GM21576 (cell line): ENCODE measurements around the gene CUX1.
"Not testable (repeated sequence)": the region's sequence is repeated elsewhere in the genome, so short reads cannot be mapped to it uniquely, and the experiment has no call there.

Experiments used
- ATAC-seq: cut with Tn5 transposase; IDR thresholded peaks from one replicate; pipeline ENCODE4 v1.9.1; 2021; ENCODE audit warnings: mild to moderate bottlenecking, moderate library complexity; ENCODE audit not compliant: unreplicated experiment

CUX1 gene

DNA sequence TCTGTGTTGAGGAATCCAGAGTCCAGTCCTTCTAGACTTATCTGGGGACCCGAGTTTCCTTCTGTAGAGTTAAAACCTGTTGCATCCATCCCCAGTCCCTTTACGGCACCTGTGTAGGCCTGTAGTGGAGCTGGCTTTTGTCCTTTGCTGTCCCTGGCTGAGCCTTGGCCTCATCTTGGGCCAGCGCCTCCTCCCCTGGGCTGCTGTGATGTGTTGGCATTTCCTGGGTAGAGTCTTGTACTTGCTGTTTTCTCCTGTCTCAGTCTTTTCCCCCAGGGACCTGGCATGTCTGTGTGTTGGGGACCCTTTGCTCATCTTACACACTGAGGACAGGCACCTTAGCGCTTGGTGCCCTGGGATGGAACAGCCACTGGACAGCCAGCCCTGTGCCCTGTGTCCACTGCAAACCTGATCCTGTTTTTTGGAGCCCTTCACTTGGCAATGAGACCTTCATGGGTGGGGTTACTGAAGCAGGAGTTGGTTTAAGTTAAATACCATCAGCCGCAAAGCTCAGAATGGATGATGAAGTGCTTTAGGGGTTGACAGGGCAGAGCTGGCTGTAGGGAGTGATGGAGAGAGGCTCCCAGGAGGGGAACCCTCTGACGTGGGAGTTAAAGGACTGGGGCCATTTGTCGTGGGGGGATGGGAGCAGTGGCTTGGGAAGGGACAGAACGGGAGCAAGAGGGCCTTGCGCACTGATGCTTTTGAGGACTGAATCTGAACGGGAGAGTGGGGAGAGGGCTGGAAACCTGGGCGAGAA is 50.9 kb downstream of the CUX1 start:
- ATAC-seq = no peak

DNA sequence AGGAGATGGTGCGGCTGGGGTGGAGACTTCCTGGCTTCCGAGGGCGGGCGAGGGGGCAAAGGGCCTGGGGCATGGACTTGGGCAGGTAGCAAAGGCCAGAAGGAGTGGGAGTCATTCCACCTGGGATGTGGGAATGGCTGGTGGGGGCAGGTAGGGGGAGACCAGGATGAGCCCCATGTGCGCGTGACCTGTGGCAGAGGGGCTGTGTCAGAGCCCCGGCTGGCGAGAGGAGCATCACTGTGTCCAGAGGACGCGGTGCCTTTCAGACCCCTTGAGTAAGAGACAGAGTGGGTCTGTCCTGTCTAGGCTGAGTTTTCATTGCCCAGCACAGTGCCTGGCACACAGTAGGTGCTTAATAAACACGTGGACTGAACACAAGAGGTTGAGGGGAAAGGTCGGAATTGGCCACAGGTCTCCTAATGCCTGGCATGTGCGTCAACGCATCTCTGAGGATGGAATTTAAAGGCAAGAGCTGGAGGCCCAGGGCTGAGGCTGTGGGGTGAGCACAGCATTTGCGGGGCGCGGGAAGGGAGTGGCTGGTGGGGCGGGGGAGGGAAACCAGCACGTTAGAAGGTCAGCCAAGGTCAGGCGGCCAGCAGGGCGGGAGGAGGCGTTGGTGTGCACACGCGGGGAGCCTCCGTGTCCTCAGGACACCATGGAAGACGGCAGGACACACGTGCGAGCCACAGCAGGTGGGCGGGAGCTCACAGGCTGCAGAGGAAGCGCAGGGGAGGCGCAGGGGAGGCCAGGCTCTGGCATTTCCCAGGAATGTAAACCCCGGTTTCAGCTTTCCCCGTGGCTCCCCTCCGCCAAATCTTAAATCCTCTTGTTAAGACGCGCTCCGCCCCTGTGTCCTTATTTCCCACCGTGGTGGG is 51.8 kb downstream of the CUX1 start:
- no peak for ATAC-seq

DNA sequence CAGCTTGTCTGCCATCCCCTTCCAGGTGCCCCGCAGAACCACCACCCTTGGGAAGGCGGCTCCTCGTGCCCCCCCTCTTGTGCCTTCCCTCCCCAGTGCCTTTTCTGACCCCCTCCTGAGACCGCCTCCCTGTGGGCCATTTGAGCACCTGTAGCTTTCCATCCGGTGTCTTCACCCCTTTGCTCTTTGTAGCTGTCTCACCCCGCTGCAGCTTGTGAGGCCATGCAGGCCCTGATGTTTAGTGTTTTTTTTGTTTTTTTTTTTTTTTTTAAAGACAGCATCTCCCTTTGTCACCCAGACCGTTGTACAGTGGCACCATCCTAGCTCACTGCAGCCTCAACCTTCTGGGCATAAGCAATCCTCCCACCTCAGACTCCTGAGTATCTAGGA is 52.5 kb downstream of the CUX1 start:
- ATAC-seq = no peak

DNA sequence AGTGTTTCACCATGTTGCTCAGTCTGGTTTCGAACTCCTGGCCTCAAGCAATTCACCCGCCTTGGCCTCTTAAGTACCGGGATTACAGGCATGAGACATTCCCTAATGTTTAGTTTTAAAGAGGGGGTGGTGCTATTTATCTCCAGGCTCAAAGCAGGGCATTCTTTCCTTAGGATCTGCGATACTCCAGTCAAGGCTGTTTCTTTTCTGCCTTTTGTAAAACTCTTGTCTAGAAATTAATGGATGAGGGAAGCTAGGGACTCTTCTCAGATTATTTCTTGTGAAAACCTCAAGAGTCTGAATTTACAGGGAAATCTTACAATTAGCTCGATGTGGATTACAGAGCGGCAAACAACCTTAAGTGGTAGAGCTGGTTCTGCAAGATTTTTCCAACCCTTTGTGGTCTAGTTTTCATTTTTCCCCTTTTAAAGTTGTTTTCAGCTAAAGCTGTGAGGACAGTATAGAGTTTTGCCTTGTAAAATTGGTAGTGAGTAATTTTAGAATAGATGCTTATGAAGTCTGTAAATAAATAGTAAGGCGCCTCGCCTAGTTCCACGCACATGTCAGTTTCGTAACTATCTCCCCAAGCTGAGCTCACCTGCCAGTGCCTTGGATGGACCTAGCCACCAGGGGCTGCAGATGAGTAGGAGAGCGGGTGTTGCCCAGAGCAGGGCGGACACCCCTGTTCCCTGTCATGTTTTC is 53.1 kb downstream of the CUX1 start:
- no peak for ATAC-seq

DNA sequence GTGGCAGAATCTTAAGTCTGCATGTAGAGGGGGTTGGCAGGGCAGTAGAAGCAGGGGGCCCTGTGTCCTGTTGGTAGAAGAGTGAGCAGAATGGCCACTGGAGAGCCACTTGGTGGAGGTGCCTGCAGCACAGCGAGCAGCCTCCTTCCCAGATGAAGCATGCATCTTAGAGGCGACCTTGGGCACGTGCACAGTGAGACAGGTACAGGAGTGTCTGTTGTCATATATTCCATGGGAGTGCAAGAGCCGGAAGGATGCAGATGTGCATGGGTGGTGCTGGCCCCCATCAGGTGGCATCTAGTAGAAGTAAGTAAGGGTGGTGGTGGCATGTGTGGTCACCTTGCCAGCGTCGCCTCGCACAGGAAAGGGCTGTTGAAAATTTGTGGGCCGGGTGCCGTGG is 53.9 kb downstream of the CUX1 start:
- ATAC-seq = no peak

DNA sequence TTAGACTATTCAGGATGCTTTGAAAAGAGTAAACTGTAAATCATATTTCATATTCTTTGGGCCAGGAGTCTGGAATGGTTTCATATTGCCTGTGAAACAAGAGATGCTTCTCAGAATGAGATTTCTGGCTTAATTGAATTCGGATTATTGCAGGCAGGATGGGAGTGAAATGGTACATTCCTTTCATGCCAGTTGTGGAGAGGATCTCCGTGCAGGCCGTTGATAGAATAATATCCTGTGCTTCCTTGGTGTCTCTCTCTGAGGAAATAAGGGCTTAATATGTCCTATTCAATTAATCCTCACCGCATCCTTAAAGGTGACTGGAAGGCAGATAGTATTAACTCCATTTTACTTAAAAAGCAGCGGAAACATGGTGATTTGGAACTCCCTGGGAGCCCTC is 56.6 kb downstream of the CUX1 start:
- ATAC-seq = no peak

DNA sequence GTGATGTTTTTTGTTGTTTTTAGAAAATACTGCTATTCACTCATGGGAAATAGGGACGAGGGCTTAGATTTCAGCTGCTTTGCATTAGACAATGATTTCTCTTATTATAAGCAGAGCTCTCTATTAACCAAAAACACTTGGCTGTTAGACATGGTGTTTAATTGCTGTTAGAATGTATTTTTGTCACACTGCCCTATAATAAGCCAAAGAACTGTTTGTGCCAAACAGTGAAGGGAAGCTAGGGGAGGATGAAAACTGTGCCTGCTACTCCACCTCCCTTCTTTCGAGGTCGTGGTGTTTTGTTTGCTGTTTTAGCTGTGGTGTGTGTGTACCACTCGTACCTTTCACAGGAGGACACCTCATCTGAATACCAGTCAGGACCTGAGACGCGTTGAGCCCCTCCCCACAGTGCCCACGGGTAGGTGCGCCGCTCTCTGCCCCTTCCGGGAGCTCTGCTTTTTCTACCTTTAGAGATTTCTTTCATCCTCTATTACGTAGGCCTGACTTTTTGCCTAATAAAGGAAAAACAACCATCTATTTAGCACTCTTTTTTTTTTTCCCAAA is 57.9 kb downstream of the CUX1 start:
- no peak for ATAC-seq

DNA sequence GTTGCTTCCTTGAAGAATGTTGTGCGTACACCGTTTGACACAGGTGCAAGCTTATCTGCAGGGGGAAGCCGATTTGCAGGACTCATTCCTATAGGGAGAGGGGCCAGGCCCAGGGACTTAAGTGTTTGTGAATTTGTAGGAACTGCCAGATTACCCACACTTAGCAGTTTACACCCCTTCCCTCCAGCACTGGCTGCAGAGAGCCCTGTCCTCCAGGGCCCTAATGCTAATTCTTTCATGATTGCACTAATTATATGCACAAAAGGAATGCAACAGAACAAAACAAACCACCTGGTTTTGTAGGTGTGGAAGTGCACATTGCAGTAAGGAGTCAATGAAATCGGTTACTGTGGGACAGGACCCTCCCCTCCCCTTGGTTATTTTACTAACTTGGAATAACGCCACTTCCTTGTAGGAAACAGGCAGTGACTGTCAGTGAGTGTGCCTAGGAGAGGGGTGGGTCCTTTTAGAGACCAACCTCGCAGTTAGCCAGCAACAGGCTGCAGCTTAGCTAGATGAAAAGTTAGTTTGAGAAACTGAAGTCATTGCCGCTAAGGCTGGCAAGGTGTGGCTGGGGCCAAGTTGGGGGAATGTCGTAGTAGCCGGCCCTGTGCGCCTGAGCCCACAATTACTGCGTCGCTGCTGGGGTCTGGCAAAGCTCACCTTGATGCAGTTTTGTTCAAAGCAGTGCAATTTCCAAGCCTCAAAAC is 60.6 kb downstream of the CUX1 start:
- ATAC-seq = no peak

DNA sequence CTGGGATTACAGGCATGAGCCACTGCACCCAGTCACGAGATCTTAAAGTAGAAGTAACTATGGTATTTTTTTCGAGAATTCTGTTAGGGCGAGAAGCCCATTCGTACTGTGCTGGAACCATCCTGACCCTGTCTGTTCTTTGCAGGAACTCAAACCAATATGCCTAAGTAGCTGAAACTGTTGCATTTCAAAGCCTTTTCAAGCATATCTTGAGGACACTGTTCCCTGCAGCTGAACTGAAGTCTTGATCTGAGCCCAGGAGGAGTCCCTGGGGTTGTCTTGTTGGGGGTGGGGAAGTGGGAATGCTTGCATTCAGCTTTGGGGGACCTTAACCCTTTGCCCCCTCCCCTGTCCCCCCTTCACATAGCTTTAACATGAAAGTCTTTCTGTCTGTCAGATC is 61.5 kb downstream of the CUX1 start:
- ATAC-seq = no peak

DNA sequence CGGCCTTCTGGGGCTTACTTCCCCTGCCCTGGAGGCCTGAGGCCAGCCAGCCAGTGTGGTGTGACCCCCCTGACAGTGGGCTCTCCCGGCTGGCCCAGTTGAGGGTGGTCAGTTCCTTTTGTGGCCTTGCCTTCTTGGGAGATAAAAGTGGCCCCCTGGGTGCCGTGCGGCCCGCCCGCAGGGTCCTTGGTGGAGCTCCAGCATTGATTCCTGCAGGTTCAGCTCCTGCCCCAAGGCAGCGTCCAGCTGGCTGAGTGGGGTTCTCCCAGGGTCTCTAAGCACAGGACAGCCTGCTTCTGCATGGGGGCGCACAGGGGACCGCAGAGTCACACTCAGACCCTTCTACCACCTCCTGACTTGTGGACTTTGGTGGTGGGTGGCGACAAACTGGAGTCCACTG is 62.1 kb downstream of the CUX1 start:
- no peak for ATAC-seq

DNA sequence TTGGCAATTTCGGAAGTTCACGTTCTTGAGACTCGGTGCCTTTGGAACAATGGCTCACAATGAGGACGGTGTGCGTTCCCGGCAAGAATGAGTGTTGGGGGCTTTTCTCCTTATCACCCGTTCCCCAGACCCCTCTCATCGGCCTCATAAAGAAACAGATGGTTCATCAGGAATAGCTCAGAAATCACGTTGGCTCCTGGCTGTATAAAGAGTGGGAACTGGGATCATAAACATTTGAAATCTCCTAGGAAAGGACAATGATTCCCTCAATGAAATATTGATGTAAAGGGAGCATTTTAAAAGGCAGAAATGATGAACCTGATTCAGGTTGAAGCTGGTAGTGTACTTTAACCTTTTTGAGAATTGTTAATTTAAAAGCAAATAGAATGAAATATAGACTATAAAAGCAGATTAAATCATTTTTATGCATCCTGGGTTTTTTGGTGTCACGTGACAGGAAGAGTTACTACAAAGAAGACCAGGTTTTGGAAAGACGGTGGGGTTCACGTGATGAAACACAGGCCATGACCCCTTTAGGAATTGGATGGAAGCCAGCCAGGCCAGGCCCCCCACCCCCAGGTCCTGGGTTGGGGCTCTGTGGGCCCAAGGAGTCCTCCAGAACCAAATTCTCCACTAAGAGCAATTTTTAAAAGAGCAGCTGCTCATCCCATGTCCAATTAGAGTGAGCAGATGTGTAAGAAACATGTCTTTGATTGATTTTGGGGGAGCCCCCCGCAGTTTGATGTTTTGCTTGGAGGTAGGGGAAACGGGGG is 63.0 kb downstream of the CUX1 start:
- no peak for ATAC-seq

DNA sequence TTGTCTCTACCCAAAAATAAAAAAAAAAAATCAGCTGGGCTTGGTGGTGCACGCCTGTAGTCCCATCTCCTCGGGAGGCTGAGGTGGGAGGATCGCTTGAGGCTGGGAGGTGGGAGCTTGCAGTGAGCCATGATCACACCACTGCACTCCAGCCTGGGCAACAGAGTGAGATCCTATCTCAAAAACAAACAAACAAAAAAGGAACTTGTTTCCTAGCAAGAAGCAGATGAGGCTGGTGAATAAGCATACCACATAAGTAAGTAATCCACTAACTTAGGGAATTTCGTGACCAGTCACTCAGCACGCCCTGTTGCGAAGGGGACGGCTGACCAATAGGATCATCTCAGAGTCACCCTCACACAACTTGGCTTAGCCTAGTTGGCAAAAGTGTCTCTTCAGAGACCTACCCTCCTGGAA is 64.6 kb downstream of the CUX1 start:
- no peak for ATAC-seq

DNA sequence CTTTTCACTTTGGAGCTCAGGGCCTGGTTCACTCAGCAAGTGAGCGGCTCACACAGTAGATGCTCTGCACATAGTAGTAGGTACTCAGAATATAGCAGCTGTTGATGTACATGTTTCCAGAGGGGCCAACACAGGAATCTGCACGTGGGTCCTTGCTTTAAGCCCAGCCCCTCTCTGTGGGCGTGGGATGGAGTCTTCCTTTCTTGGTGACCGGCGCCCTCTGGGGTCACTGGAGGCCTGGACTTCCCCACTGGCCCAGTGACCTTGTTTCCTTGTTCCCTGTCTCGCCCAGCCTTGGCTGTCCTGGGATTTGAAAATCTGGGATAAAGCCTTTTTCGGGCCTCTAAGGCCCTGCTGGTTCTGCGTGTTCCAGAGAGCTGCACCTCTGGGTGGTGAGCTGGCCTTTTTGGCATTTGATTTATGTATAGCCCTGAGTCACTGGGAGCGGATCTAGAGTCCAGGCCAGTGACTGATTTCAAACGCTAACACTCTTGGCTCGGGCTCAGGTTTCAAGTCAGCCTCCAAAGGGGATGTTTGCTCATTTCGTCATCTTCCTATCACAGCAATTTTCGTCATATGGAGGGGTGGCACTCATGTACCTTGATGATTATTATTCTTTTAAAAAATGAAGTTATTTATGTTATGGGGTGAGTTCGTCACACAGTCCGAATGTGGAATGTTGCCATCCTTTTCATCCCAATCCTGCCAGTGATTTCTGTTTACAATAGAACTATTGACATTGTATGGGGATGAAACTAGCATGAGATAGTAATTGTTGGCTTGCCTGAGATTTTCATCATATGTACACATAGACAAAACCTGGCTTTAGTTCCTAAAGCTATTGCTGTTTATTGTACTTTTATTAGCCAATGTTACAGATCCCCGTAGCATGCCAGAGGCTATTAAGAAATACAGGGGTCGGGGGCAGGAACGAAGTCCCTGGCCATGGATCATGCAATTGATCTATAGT is 65.5 kb downstream of the CUX1 start:
- ATAC-seq = no peak

DNA sequence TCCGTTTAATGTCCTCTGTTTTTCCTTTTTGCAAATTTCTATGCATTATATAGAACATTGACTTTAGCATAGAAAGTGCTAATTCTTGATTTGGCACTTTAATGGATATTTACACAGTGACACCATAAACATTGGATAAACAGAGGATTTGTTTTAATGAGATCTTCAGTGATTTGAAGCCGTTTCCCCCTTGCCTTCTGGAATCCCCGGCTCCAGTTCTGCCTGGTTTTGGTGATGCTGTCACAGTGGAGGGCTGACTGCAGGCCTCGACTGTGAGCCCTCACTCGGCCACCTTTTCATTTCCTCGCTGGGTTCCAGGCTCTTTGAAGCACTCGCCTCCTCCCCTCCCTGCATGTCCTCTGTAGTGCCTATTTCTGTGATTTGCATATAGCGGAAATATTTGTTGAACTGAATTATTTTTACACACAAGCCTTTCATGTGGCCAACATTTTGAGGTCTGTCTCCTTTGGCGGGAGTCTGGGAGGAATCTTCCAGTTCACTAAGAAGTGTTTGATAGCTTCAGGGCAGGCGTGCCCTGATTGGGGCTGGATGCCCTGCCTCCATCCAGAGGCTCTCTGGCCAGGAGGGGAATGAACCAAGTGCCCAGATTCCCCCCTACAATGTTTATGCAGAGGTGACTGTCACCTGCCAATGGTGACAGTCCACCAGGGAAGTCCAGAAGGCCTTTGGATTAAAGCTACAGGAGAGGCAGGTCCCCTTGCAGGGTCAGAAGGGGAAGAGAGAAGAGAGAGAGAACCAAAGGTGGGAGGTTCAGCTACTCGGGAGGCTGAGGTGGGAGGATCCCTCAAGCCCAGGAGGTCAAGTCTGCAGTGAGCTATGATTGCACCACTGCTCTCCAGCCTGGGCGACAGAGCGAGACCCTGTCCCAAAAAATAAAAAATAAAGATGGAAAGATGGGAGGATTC is 67.5 kb downstream of the CUX1 start:
- peak; percentile 83 for ATAC-seq

DNA sequence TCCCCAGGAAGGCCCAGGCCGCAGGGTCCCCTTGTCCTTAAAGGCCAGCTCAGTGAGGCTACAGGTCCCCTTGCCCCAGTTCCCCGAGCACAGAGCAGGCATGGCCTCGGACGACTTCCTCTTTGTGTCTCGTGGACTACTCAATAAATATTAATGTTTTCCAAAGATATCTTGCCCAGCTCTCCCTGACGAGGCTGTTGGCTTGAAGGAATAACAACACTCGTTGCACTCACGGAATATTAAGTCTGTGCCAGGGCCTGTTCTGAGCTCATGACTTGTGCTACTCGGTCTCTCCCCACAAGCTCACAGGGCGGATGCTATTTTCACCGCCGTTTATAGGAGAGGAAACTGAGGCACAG is 68.2 kb downstream of the CUX1 start:
- no peak for ATAC-seq

DNA sequence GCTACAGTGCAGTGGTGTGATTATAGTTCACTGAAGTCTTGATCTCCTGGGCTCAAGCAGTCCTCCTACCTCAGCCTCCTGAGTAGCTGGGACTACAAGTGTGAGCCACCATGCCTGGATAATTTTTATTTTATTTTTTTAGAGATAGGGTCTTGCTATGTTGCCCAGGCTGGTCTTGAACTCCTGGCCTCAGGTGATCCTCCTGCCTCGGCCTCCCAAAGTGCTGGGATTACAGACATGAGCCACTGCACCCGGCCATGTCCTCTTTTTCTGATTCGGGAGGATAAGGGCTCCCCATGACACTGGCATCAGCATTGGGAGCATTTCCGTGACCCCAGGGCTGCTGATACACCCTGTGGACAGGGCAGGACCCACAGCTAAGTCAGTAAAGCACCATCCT is 69.9 kb downstream of the CUX1 start:
- not testable (repeated sequence) for ATAC-seq

DNA sequence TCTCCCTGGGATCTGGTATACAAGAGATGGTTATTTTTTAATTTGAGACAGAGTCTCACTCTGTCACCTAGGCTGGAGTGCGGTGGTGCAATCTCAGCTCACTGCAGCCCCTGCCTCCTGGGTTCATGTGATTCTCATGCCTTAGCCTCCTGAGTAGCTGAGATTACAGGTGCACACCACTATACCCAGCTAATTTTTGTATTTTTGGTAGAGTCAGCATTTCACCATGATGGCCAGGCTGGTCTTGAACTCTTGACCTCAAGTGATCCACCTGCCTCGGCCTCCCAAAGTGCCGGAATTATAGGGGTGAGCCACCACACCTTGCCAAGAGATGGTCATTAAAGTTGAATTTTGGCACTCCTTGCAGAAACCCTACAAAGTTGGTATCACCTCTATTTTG is 71.1 kb downstream of the CUX1 start:
- ATAC-seq = not testable (repeated sequence)
